GDM1 (cell line): ENCODE data around the gene STAMBP.
A peak's percentile ranks its signal among the peaks of the same experiment; 100 is the strongest.

Experiments
- DNase-seq: peaks from one replicate; lab custom pipeline; 2025; lab: John Stamatoyannopoulos, UW

Gene STAMBP

GRCh38 chr2:73906847-73907505 lies 78.2 kb downstream of the STAMBP start:
- no peak for DNase-seq

- DNase-seq: peak; percentile 17
These were observed 79.2 kb downstream of the STAMBP start for GRCh38 chr2:73907840-73908452.

GRCh38 chr2:73908689-73909652 lies 80.2 kb downstream of the STAMBP start:
- no peak for DNase-seq

- no peak for DNase-seq
These were observed 82.2 kb downstream of the STAMBP start for GRCh38 chr2:73910873-73911547.

GRCh38 chr2:73911548-73912208 lies 82.9 kb downstream of the STAMBP start:
- DNase-seq: no peak

- no peak for DNase-seq
These were observed 84.8 kb downstream of the STAMBP start for GRCh38 chr2:73913414-73914054.

GRCh38 chr2:73914667-73915066 lies 85.9 kb downstream of the STAMBP start:
- no peak for DNase-seq

GRCh38 chr2:73915437-73915993 lies 86.8 kb downstream of the STAMBP start:
- DNase-seq: no peak

GRCh38 chr2:73916666-73917065 lies 87.9 kb downstream of the STAMBP start:
- DNase-seq: no peak

GRCh38 chr2:73917296-73917695 lies 88.5 kb downstream of the STAMBP start:
- no peak for DNase-seq

- no peak for DNase-seq
These were observed 89.0 kb downstream of the STAMBP start for GRCh38 chr2:73917696-73918207.

GRCh38 chr2:73918856-73919255 lies 90.1 kb downstream of the STAMBP start:
- DNase-seq: no peak

- DNase-seq: no peak
These were observed 91.0 kb downstream of the STAMBP start for GRCh38 chr2:73919596-73920228.

GRCh38 chr2:73920577-73921545 lies 92.1 kb downstream of the STAMBP start:
- no peak for DNase-seq

- DNase-seq: no peak
These were observed 92.8 kb downstream of the STAMBP start for GRCh38 chr2:73921581-73921980.

GRCh38 chr2:73922681-73923080 lies 93.9 kb downstream of the STAMBP start:
- no peak for DNase-seq
